Naive thymus-derived CD8-positive, alpha-beta T cell (primary cell): ENCODE data around the gene PAXX. TPM values are rescaled to one million over a fixed set of nuclear protein-coding genes. Genes with fewer than 3 reads are reported as not detected.
A peak's percentile ranks its signal among the peaks of the same experiment; 100 is the strongest.

ENCODE experiments used
- ATAC-seq, 2 donors: fragments of 150-1000 bp; cut with Tn5 transposase in 1 of 2; sonication (Bioruptor Pico), chemical (Tn5 transposase) in 1 of 2; 1 replicate in 1 of 2; 2 replicates in 1 of 2; pipeline ENCODE4 v1.10.0; 2021; ENCODE audit warnings: mild to moderate bottlenecking in 2 of 2, moderate library complexity in 2 of 2
- POLR2A ChIA-PET: fragments of 350-600 bp; sonication (Branson Sonifier 250); formaldehyde crosslinking; loops from one replicate; lab custom pipeline; 2021; ENCODE audit warnings: antibody characterized with exemption; lab: Charles Lee
- DNase-seq, 10 donors: peaks; one replicate each; pipeline versions ENCODE4 v3.0.0 to v3.0.0-alpha.2; 2020 to 2022
- H3K27ac Mint-ChIP-seq, 10 donors: one replicate each; pipeline ENCODE4 v1.8.0; 2020 to 2022; ENCODE audit warnings: mild to moderate bottlenecking in 10 of 10, mixed read lengths in 10 of 10, moderate library complexity in 4 of 10, inconsistent platforms in 1 of 10
- H3K27me3 Mint-ChIP-seq, 5 donors: one replicate each; pipeline ENCODE4 v1.8.0; 2021 to 2022; ENCODE audit warnings: mixed read lengths in 5 of 5
- H3K36me3 Mint-ChIP-seq, 3 donors: one replicate each; pipeline ENCODE4 v1.8.0; 2020 to 2022; ENCODE audit warnings: mixed read lengths in 3 of 3, mild to moderate bottlenecking in 2 of 3, inconsistent platforms in 1 of 3
- H3K4me1 Mint-ChIP-seq, 4 donors: one replicate each; pipeline ENCODE4 v1.8.0; 2021 to 2022; ENCODE audit warnings: mixed read lengths in 4 of 4
- H3K4me3 Mint-ChIP-seq, 10 donors: one replicate each; pipeline ENCODE4 v1.8.0; 2020 to 2022; ENCODE audit warnings: mild to moderate bottlenecking in 10 of 10, mixed read lengths in 10 of 10, moderate library complexity in 6 of 10, inconsistent platforms in 1 of 10
- H3K9me3 Mint-ChIP-seq, 9 donors: one replicate each; pipeline ENCODE4 v1.8.0; 2020 to 2022; ENCODE audit warnings: mixed read lengths in 9 of 9, mild to moderate bottlenecking in 3 of 9, inconsistent platforms in 1 of 9, moderate library complexity in 1 of 9
- polyA plus RNA-seq, 3 donors: library from polyadenylated mRNA; unstranded; fragments of 300-500 nt; fragmentation: Illumina TruSeq; gene quantifications; one replicate each; pipeline ENCODE4 v1.2.3, GENCODE V29; 2021
- total RNA-seq, 8 experiments: library from RNA in 2 of 8; stranded (reverse) in 2 of 8; gene quantifications; one replicate each; pipeline ENCODE4 v1.2.3 and lab custom pipeline; 2021 to 2026

PAXX gene
- total and polyA plus RNA-seq, 5 experiments from 2014 or later, result 104 to 137 (median 119) TPM

GRCh38 chr9:136971746-136972145 lies 20.5 kb upstream of the PAXX start:
- H3K9me3 Mint-ChIP-seq, result no peaks in the 10 kb centered on the region
- H3K27ac Mint-ChIP-seq, result no peak overlapping the region
- H3K4me1 Mint-ChIP-seq, result peaks cover 6 to 27% (median 24%) of the 10 kb centered on the region in 4 donors
- ATAC-seq (no peak), DNase-seq (no peak)
- POLR2A ChIA-PET, result interaction anchor here (0.7 to 1.1 kb wide), 3 partner anchors 9 to 25 kb away, joined by 3 to 4 read pairs (median 4); no protein-coding TSS in a partner anchor
- H3K27me3 Mint-ChIP-seq, result no peaks in the 10 kb centered on the region
- H3K36me3 Mint-ChIP-seq, result no peaks in the 10 kb centered on the region
- no peak overlapping the region for H3K4me3 Mint-ChIP-seq

GRCh38 chr9:136972335-136972734 lies 19.9 kb upstream of the PAXX start:
- Mint-ChIP-seq H3K36me3 (no peaks in the 10 kb centered on the region), H3K4me3 (no peak overlapping the region), H3K27me3 (no peaks in the 10 kb centered on the region), H3K4me1 (peaks cover 4 to 27% (median 24%) of the 10 kb centered on the region in 4 donors), H3K9me3 (no peaks in the 10 kb centered on the region), H3K27ac (no peak overlapping the region)
- DNase-seq, result no peak
- POLR2A ChIA-PET, result interaction anchor here (0.6 to 1.1 kb wide), 4 partner anchors 10 to 25 kb away, joined by 3 to 4 read pairs (median 4); no protein-coding TSS in a partner anchor
- ATAC-seq, result no peak

GRCh38 chr9:136972743-136973142 lies 19.5 kb upstream of the PAXX start:
- Mint-ChIP-seq H3K4me3 (no peak overlapping the region), H3K36me3 (no peaks in the 10 kb centered on the region), H3K27ac (peak overlapping the region in 1 of 10 donors; percentile 20), H3K27me3 (no peaks in the 10 kb centered on the region), H3K4me1 (peaks cover 4 to 29% (median 23%) of the 10 kb centered on the region in 4 donors), H3K9me3 (no peaks in the 10 kb centered on the region)
- DNase-seq (no peak), ATAC-seq (no peak)
- POLR2A ChIA-PET, result interaction anchor here (0.6 to 1.1 kb wide), 2 partner anchors 23 to 24 kb away, joined by 3 to 4 read pairs; no protein-coding TSS in a partner anchor

- Mint-ChIP-seq H3K27ac (peak overlapping the region in 2 of 10 donors; percentile 8 to 29), H3K9me3 (no peaks in the 10 kb centered on the region), H3K36me3 (no peaks in the 10 kb centered on the region), H3K4me1 (peaks cover 4 to 29% (median 23%) of the 10 kb centered on the region in 4 donors), H3K27me3 (no peaks in the 10 kb centered on the region), H3K4me3 (peak overlapping the region in 3 of 10 donors; percentile 29 to 55 (median 48))
- no peak for DNase-seq
- no peak for ATAC-seq
- POLR2A ChIA-PET, result interaction anchor here (0.5 to 5.6 kb wide), 8 partner anchors 8 to 101 kb away, joined by 3 to 45 read pairs (median 4); partner anchors contain the start of genes C8G, LCN12 and PAXX
Observed at GRCh38 chr9:136973618-136974617, 18.3 kb upstream of the PAXX start.

GRCh38 chr9:136974817-136975535 lies 17.2 kb upstream of the PAXX start:
- no peaks in the 10 kb centered on the region for H3K36me3 Mint-ChIP-seq
- H3K27me3 Mint-ChIP-seq, result no peaks in the 10 kb centered on the region
- H3K4me3 Mint-ChIP-seq, result peak overlapping the region in 7 of 10 donors; percentile 39 to 66 (median 62)
- no peaks in the 10 kb centered on the region for H3K9me3 Mint-ChIP-seq
- POLR2A ChIA-PET, result interaction anchor here (0.9 to 5.6 kb wide), 7 partner anchors 13 to 60 kb away, joined by 3 to 45 read pairs (median 4); partner anchors contain the start of genes C8G and PAXX
- H3K27ac Mint-ChIP-seq, result peak overlapping the region in 7 of 10 donors; percentile 14 to 59 (median 48)
- peaks cover 4 to 29% (median 23%) of the 10 kb centered on the region in 4 donors for H3K4me1 Mint-ChIP-seq
- DNase-seq (no peak), ATAC-seq (peak; percentile 11 to 30)

- no peak for DNase-seq
- H3K27ac Mint-ChIP-seq, result peak overlapping the region in 3 of 10 donors; percentile 22 to 55 (median 53)
- H3K4me3 Mint-ChIP-seq, result peak overlapping the region in 8 of 10 donors; percentile 20 to 66 (median 52)
- peaks cover 6 to 29% (median 23%) of the 10 kb centered on the region in 4 donors for H3K4me1 Mint-ChIP-seq
- no peaks in the 10 kb centered on the region for H3K27me3 Mint-ChIP-seq
- ATAC-seq, result peak in 1 of 2 donors; percentile 22
- H3K36me3 Mint-ChIP-seq, result no peaks in the 10 kb centered on the region
- POLR2A ChIA-PET, result interaction anchor here (0.5 to 5.6 kb wide), 6 partner anchors 17 to 154 kb away, joined by 3 to 45 read pairs (median 4); partner anchors contain the start of genes C8G and PAXX
- H3K9me3 Mint-ChIP-seq, result no peaks in the 10 kb centered on the region
Observed at GRCh38 chr9:136975644-136976043, 16.6 kb upstream of the PAXX start.

GRCh38 chr9:136977223-136977622 lies 15.0 kb upstream of the PAXX start, which contains the start of gene PTGDS:
TSS of gene PTGDS (plus strand) at chr9:136977504. CDS start at chr9:136977579, 75 bp downstream.
- Mint-ChIP-seq H3K4me3 (peak within 1 kb of the TSS in 9 of 10 donors; percentile 25 to 75 (median 48)), H3K27me3 (peaks cover 0 to 2% (median 0%) of the 10 kb centered on the region in 5 donors), H3K36me3 (no peaks in the 10 kb centered on the region), H3K4me1 (peaks cover 7 to 29% (median 23%) of the 10 kb centered on the region in 4 donors), H3K27ac (peak within 1 kb of the TSS in 4 of 10 donors; percentile 40 to 55 (median 51)), H3K9me3 (no peaks in the 10 kb centered on the region)
- DNase-seq (no peak), ATAC-seq (no peak)
- POLR2A ChIA-PET, result interaction anchor here (0.8 to 5.6 kb wide), 4 partner anchors 8 to 20 kb away, joined by 3 to 45 read pairs (median 4); partner anchors contain the start of gene PAXX

- H3K27me3 Mint-ChIP-seq, result peaks cover 0 to 3% (median 0%) of the 10 kb centered on the region in 5 donors
- H3K4me3 Mint-ChIP-seq, result peak overlapping the region in 6 of 10 donors; percentile 7 to 56 (median 34)
- H3K4me1 Mint-ChIP-seq, result peaks cover 7 to 29% (median 23%) of the 10 kb centered on the region in 4 donors
- H3K36me3 Mint-ChIP-seq, result no peaks in the 10 kb centered on the region
- H3K27ac Mint-ChIP-seq, result peak overlapping the region in 1 of 10 donors; percentile 49
- DNase-seq (no peak), ATAC-seq (no peak)
- H3K9me3 Mint-ChIP-seq, result no peaks in the 10 kb centered on the region
- POLR2A ChIA-PET, result interaction anchor here (0.8 to 5.6 kb wide), 5 partner anchors 15 to 170 kb away, joined by 3 to 45 read pairs (median 4); partner anchors contain the start of gene PAXX
Observed at GRCh38 chr9:136977649-136978072, 14.6 kb upstream of the PAXX start.

- Mint-ChIP-seq H3K36me3 (no peaks in the 10 kb centered on the region), H3K27ac (no peak overlapping the region), H3K27me3 (peaks cover 0 to 9% (median 0%) of the 10 kb centered on the region in 5 donors), H3K4me3 (peak overlapping the region in 3 of 10 donors; percentile 45 to 75 (median 68)), H3K4me1 (peaks cover 7 to 29% (median 23%) of the 10 kb centered on the region in 4 donors), H3K9me3 (no peaks in the 10 kb centered on the region)
- ATAC-seq (peak; percentile 63 to 68), DNase-seq (peak; percentile 62 to 86 (median 70))
- POLR2A ChIA-PET, result interaction anchor here (0.6 to 5.6 kb wide), 8 partner anchors 10 to 171 kb away, joined by 3 to 45 read pairs (median 4); partner anchors contain the start of gene PAXX
Observed at GRCh38 chr9:136978073-136978864, 14.0 kb upstream of the PAXX start.

GRCh38 chr9:136978865-136979544 lies 13.2 kb upstream of the PAXX start:
- POLR2A ChIA-PET, result interaction anchor here (0.6 to 5.6 kb wide), 6 partner anchors 10 to 172 kb away, joined by 3 to 45 read pairs (median 4); partner anchors contain the start of gene PAXX
- Mint-ChIP-seq H3K4me1 (peaks cover 10 to 31% (median 25%) of the 10 kb centered on the region in 4 donors), H3K36me3 (no peaks in the 10 kb centered on the region), H3K27ac (no peak overlapping the region), H3K27me3 (peaks cover 3 to 16% (median 4%) of the 10 kb centered on the region in 5 donors), H3K9me3 (no peaks in the 10 kb centered on the region), H3K4me3 (peak overlapping the region in 1 of 10 donors; percentile 18)
- ATAC-seq, result peak in 1 of 2 donors; percentile 9
- peak in 1 of 10 donors; percentile 9 for DNase-seq
